ENCODE measurements around the gene CDO1.

CDO1 gene

GRCh38 chr5:115857057-115857479 lies 40.6 kb upstream of the CDO1 start:
- no peak overlapping the region for H3K4me2 ChIP-seq (ENCODE audit: low read length, poor library complexity, severe bottlenecking)
- no CpG with 5 or more reads among the region's 1 CpG for WGBS
- H3K27ac ChIP-seq (ENCODE audit: low read length, poor library complexity, severe bottlenecking), result no peak overlapping the region
- no peak overlapping the region for H3K4me3 ChIP-seq (ENCODE audit: insufficient read depth in 1 of 2, low read depth in 1 of 2, low read length in 2 of 2)
- no peak overlapping the region for H4K8ac ChIP-seq (ENCODE audit: low read length)
- no peak overlapping the region for H2AK5ac ChIP-seq (ENCODE audit: low read length, severe bottlenecking)
- peaks cover 15% of the 10 kb centered on the region for H3K79me1 ChIP-seq (replicated peaks; ENCODE audit: low read length, poor library complexity, severe bottlenecking)
- no peak overlapping the region for H3K18ac ChIP-seq (ENCODE audit: low read depth in 1 of 2, low read length in 2 of 2)
- H2BK120ac ChIP-seq (ENCODE audit: low read depth, low read length), result no peak overlapping the region
- no peaks in the 10 kb centered on the region for H3K36me3 ChIP-seq (ENCODE audit: control insufficient read depth in 1 of 2, insufficient read depth in 2 of 2, low read depth in 1 of 2, low read length in 2 of 2)
- no peak overlapping the region for H3K4ac ChIP-seq (ENCODE audit: low read depth in 1 of 2, low read length in 2 of 2)
- no peak overlapping the region for H2BK5ac ChIP-seq (ENCODE audit: low read depth, low read length, poor library complexity, severe bottlenecking)
- DNase-seq, result no peak
- H3K27me3 ChIP-seq (ENCODE audit: control insufficient read depth in 1 of 2, insufficient read depth in 1 of 2, low read length in 2 of 2), result no peaks in the 10 kb centered on the region
- no peak overlapping the region for H2BK12ac ChIP-seq (ENCODE audit: low read length in 2 of 2)
- H2AFZ ChIP-seq (ENCODE audit: low read depth, low read length), result no peak overlapping the region
- no peaks in the 10 kb centered on the region for H3K9me3 ChIP-seq (ENCODE audit: control insufficient read depth, low read length)
- no peak overlapping the region for H3K23ac ChIP-seq (ENCODE audit: low read length in 2 of 2)
- H3K14ac ChIP-seq (ENCODE audit: low read length in 2 of 2), result no peak overlapping the region
- H2BK15ac ChIP-seq (ENCODE audit: low read depth, poor library complexity, severe bottlenecking), result no peak overlapping the region
- H4K91ac ChIP-seq (ENCODE audit: low read length), result no peak overlapping the region
- H3K9ac ChIP-seq (ENCODE audit: low read length), result no peak overlapping the region
- H3K4me1 ChIP-seq (ENCODE audit: control insufficient read depth, insufficient read depth, low read depth, low read length), result no peaks in the 10 kb centered on the region

- H2BK120ac ChIP-seq (ENCODE audit: low read depth, low read length), result no peak overlapping the region
- H3K4me1 ChIP-seq (ENCODE audit: control insufficient read depth, insufficient read depth, low read depth, low read length), result no peaks in the 10 kb centered on the region
- no peaks in the 10 kb centered on the region for H3K36me3 ChIP-seq (ENCODE audit: control insufficient read depth in 1 of 2, insufficient read depth in 2 of 2, low read depth in 1 of 2, low read length in 2 of 2)
- H3K23ac ChIP-seq (ENCODE audit: low read length in 2 of 2), result no peak overlapping the region
- no peak overlapping the region for H2BK12ac ChIP-seq (ENCODE audit: low read length in 2 of 2)
- H3K14ac ChIP-seq (ENCODE audit: low read length in 2 of 2), result no peak overlapping the region
- no peak overlapping the region for H2BK15ac ChIP-seq (ENCODE audit: low read depth, poor library complexity, severe bottlenecking)
- H4K8ac ChIP-seq (ENCODE audit: low read length), result no peak overlapping the region
- no peaks in the 10 kb centered on the region for H3K9me3 ChIP-seq (ENCODE audit: control insufficient read depth, low read length)
- H2AK5ac ChIP-seq (ENCODE audit: low read length, severe bottlenecking), result no peak overlapping the region
- no peak overlapping the region for H3K9ac ChIP-seq (ENCODE audit: low read length)
- H3K79me1 ChIP-seq (replicated peaks; ENCODE audit: low read length, poor library complexity, severe bottlenecking), result peaks cover 14% of the 10 kb centered on the region
- no peak overlapping the region for H3K4me3 ChIP-seq (ENCODE audit: insufficient read depth in 1 of 2, low read depth in 1 of 2, low read length in 2 of 2)
- no peak overlapping the region for H3K27ac ChIP-seq (ENCODE audit: low read length, poor library complexity, severe bottlenecking)
- no peak overlapping the region for H3K4ac ChIP-seq (ENCODE audit: low read depth in 1 of 2, low read length in 2 of 2)
- DNase-seq, result no peak
- H2BK5ac ChIP-seq (ENCODE audit: low read depth, low read length, poor library complexity, severe bottlenecking), result no peak overlapping the region
- H3K18ac ChIP-seq (ENCODE audit: low read depth in 1 of 2, low read length in 2 of 2), result no peak overlapping the region
- no peak overlapping the region for H3K4me2 ChIP-seq (ENCODE audit: low read length, poor library complexity, severe bottlenecking)
- H2AFZ ChIP-seq (ENCODE audit: low read depth, low read length), result no peak overlapping the region
- WGBS, result 89% methylated on average over 1 of the region's 1 CpG
- no peak overlapping the region for H4K91ac ChIP-seq (ENCODE audit: low read length)
- H3K27me3 ChIP-seq (ENCODE audit: control insufficient read depth in 1 of 2, insufficient read depth in 1 of 2, low read length in 2 of 2), result no peaks in the 10 kb centered on the region
Measured at GRCh38 chr5:115855959-115856358, 39.5 kb upstream of the CDO1 start.

DNA sequence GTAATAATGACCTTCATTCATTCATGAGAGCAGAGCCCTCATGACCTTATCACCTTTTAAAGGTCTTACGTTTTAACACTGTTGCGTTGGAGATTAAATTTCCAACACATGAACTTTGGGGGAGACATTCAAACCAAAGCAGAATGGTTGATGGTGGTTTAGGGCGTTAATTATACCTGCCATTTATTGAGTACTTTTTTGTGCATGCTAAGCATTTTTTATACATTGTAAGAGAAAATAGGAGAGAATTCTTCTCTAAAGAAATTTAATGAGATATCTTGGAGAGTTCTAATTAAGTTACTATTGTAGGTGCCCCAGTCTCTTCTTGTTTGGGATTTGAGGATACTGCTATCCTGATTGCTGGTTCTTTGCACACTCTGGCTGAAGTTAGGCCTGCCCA lies 37.7 kb upstream of the CDO1 start:
- peaks cover 16% of the 10 kb centered on the region for H3K79me1 ChIP-seq (replicated peaks; ENCODE audit: low read length, poor library complexity, severe bottlenecking)
- no peak overlapping the region for H3K27ac ChIP-seq (ENCODE audit: low read length, poor library complexity, severe bottlenecking)
- no peak overlapping the region for H3K18ac ChIP-seq (ENCODE audit: low read depth in 1 of 2, low read length in 2 of 2)
- no peak overlapping the region for H3K4me3 ChIP-seq (ENCODE audit: insufficient read depth in 1 of 2, low read depth in 1 of 2, low read length in 2 of 2)
- no peak overlapping the region for H3K14ac ChIP-seq (ENCODE audit: low read length in 2 of 2)
- H2AK5ac ChIP-seq (ENCODE audit: low read length, severe bottlenecking), result no peak overlapping the region
- no peak overlapping the region for H2BK15ac ChIP-seq (ENCODE audit: low read depth, poor library complexity, severe bottlenecking)
- H4K8ac ChIP-seq (ENCODE audit: low read length), result no peak overlapping the region
- no peak overlapping the region for H3K9ac ChIP-seq (ENCODE audit: low read length)
- no peak overlapping the region for H2BK120ac ChIP-seq (ENCODE audit: low read depth, low read length)
- no peaks in the 10 kb centered on the region for H3K27me3 ChIP-seq (ENCODE audit: control insufficient read depth in 1 of 2, insufficient read depth in 1 of 2, low read length in 2 of 2)
- no peak overlapping the region for H3K4me2 ChIP-seq (ENCODE audit: low read length, poor library complexity, severe bottlenecking)
- H3K9me3 ChIP-seq (ENCODE audit: control insufficient read depth, low read length), result no peaks in the 10 kb centered on the region
- H3K4me1 ChIP-seq (ENCODE audit: control insufficient read depth, insufficient read depth, low read depth, low read length), result no peaks in the 10 kb centered on the region
- DNase-seq, result no peak
- no peak overlapping the region for H2BK5ac ChIP-seq (ENCODE audit: low read depth, low read length, poor library complexity, severe bottlenecking)
- no peaks in the 10 kb centered on the region for H3K36me3 ChIP-seq (ENCODE audit: control insufficient read depth in 1 of 2, insufficient read depth in 2 of 2, low read depth in 1 of 2, low read length in 2 of 2)
- no peak overlapping the region for H3K23ac ChIP-seq (ENCODE audit: low read length in 2 of 2)
- 100% methylated on average over 2 of the region's 3 CpGs for WGBS
- no peak overlapping the region for H4K91ac ChIP-seq (ENCODE audit: low read length)
- H3K4ac ChIP-seq (ENCODE audit: low read depth in 1 of 2, low read length in 2 of 2), result no peak overlapping the region
- H2BK12ac ChIP-seq (ENCODE audit: low read length in 2 of 2), result no peak overlapping the region
- no peak overlapping the region for H2AFZ ChIP-seq (ENCODE audit: low read depth, low read length)

DNA sequence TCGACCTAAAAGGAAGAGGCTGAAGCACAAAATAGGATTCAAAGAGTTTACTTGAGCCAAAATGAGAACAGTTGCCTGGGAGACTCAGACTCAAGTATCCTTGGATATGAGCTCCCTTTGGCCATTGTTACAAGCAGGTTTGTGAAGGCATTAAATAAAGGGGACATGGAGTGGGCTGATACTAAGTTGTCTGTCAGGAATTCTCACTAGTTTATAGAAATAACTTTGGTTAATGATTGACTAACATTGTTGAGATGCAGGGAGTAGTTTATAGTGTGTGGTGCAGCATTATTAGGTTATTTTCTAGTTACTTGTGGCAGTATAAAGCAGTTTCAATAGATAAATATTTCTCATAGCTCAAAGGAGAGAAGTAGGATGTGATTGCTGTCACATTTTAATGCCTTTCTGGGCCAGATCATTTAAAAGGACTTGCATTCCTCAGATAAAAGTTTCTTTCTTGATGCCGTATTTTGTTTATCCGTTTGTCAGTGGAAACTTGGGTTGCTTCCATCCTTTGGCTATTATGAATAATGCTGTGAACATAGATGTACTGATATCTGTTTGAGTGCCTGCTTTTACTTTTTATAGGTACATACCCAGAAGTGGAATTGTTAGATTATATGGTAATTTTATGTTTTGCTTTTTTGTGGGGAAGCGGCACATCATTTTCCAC lies 34.4 kb upstream of the CDO1 start:
- H3K9me3 ChIP-seq (ENCODE audit: control insufficient read depth, low read length), result no peaks in the 10 kb centered on the region
- H3K23ac ChIP-seq (ENCODE audit: low read length in 2 of 2), result no peak overlapping the region
- H4K91ac ChIP-seq (ENCODE audit: low read length), result no peak overlapping the region
- no peak overlapping the region for H2BK12ac ChIP-seq (ENCODE audit: low read length in 2 of 2)
- H3K27ac ChIP-seq (ENCODE audit: low read length, poor library complexity, severe bottlenecking), result no peak overlapping the region
- no peak overlapping the region for H2BK120ac ChIP-seq (ENCODE audit: low read depth, low read length)
- H4K8ac ChIP-seq (ENCODE audit: low read length), result no peak overlapping the region
- no peak overlapping the region for H2BK5ac ChIP-seq (ENCODE audit: low read depth, low read length, poor library complexity, severe bottlenecking)
- H3K27me3 ChIP-seq (ENCODE audit: control insufficient read depth in 1 of 2, insufficient read depth in 1 of 2, low read length in 2 of 2), result no peaks in the 10 kb centered on the region
- H2AFZ ChIP-seq (ENCODE audit: low read depth, low read length), result no peak overlapping the region
- peak; percentile 25 for DNase-seq
- H3K4ac ChIP-seq (ENCODE audit: low read depth in 1 of 2, low read length in 2 of 2), result no peak overlapping the region
- H3K4me1 ChIP-seq (ENCODE audit: control insufficient read depth, insufficient read depth, low read depth, low read length), result no peaks in the 10 kb centered on the region
- H3K36me3 ChIP-seq (ENCODE audit: control insufficient read depth in 1 of 2, insufficient read depth in 2 of 2, low read depth in 1 of 2, low read length in 2 of 2), result no peaks in the 10 kb centered on the region
- H2AK5ac ChIP-seq (ENCODE audit: low read length, severe bottlenecking), result no peak overlapping the region
- H3K18ac ChIP-seq (ENCODE audit: low read depth in 1 of 2, low read length in 2 of 2), result no peak overlapping the region
- peaks cover 8% of the 10 kb centered on the region for H3K79me1 ChIP-seq (replicated peaks; ENCODE audit: low read length, poor library complexity, severe bottlenecking)
- H3K9ac ChIP-seq (ENCODE audit: low read length), result peak overlapping the region; percentile 31
- WGBS, result 80% methylated on average over 3 of the region's 4 CpGs
- peak overlapping the region in 1 of 2 experiments; percentile 1 for H3K4me3 ChIP-seq (ENCODE audit: insufficient read depth in 1 of 2, low read depth in 1 of 2, low read length in 2 of 2)
- peak overlapping the region; percentile 28 for H3K4me2 ChIP-seq (ENCODE audit: low read length, poor library complexity, severe bottlenecking)
- no peak overlapping the region for H2BK15ac ChIP-seq (ENCODE audit: low read depth, poor library complexity, severe bottlenecking)
- no peak overlapping the region for H3K14ac ChIP-seq (ENCODE audit: low read length in 2 of 2)

Data from mesenchymal stem cell (in vitro differentiated cells and primary cell).